BLaER1 treated with 17β-estradiol and CSF1 and Interleukin-3, amounts not matched to agents 10 nM and 100 nM (cell line): ENCODE data around the gene HSPA14.
"Not testable (repeated sequence)": the region's sequence is repeated elsewhere in the genome, so short reads cannot be mapped to it uniquely, and the experiment has no call there.

Experiments
- H3K27ac ChIP-seq, 11 experiments: shearing (Covaris generic); formaldehyde crosslinking; 2 replicates each; pipeline ENCODE4 v1.8.1; 2022
- H3K27me3 ChIP-seq, 11 experiments: shearing (Covaris generic); formaldehyde crosslinking; 2 replicates each; pipeline ENCODE4 v1.8.1; 2022
- H3K36me3 ChIP-seq, 11 experiments: shearing (Covaris generic); formaldehyde crosslinking; 2 replicates each; pipeline ENCODE4 v1.8.1; 2022
- H3K4me1 ChIP-seq, 10 experiments: shearing (Covaris generic); formaldehyde crosslinking; 2 replicates each; pipeline ENCODE4 v1.8.1; 2022
- H3K4me2 ChIP-seq, 11 experiments: shearing (Covaris generic); formaldehyde crosslinking; 2 replicates each; pipeline ENCODE4 v1.8.1; 2022
- H3K4me3 ChIP-seq, 10 experiments: shearing (Covaris generic); formaldehyde crosslinking; 2 replicates each; pipeline ENCODE4 v1.8.1; 2022
- H3K9ac ChIP-seq, 11 experiments: shearing (Covaris generic); formaldehyde crosslinking; 2 replicates each; pipeline ENCODE4 v1.8.1; 2022
- H3K9me3 ChIP-seq, 11 experiments: shearing (Covaris generic); formaldehyde crosslinking; replicated peaks in 1 of 11; 2 replicates each; pipeline ENCODE4 v1.8.1; 2022
- H4K20me1 ChIP-seq, 11 experiments: shearing (Covaris generic); formaldehyde crosslinking; 2 replicates each; pipeline ENCODE4 v1.8.1; 2022
- Cebpa-rat ChIP-seq, 11 experiments: shearing (Covaris generic); IDR thresholded peaks; 2 replicates each; pipeline ENCODE4 v1.8.1; 2022

HSPA14 gene

DNA sequence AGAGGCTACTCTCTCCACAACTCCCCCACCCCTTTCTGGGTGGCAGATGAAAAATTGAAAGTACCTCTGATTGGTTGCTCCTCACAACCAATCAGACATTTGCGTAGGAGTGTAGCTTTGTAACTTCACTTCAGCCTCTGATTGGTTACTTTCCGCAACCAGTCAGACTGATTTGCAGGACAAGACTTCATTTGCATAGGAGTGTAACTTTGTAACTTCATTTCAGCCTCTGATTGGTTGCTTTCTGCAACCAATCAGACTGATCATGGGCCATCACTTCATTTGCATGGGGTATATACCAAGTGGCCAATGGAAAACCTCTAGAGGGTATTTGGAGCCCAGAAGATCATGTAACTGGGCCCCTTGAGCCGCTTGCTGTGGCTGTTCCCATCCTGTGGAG lies 25.8 kb upstream of the HSPA14 start:
- peak overlapping the region in 1 of 11 experiments; percentile 49; a peak in 1 of 22 replicates for H3K27ac ChIP-seq
- H3K36me3 ChIP-seq: no peaks in the 10 kb centered on the region
- H3K9me3 ChIP-seq: peaks cover 0 to 10% (median 5%) of the 10 kb centered on the region in 11 experiments; a peak in 11 of 22 replicates
- TF ChIP-seq Cebpa-rat (IDR thresholded peaks at IDR 0.05): no peak
- no peak overlapping the region for H3K9ac ChIP-seq
- H3K4me1 ChIP-seq: peaks cover 6 to 35% (median 13%) of the 10 kb centered on the region in 10 experiments; a peak in 16 of 20 replicates
- no peak overlapping the region for H3K4me3 ChIP-seq
- H3K4me2 ChIP-seq: peak overlapping the region in 6 of 11 experiments; percentile 1 to 90 (median 34); a peak in 8 of 22 replicates
- H4K20me1 ChIP-seq: no peaks in the 10 kb centered on the region
- no peaks in the 10 kb centered on the region for H3K27me3 ChIP-seq

DNA sequence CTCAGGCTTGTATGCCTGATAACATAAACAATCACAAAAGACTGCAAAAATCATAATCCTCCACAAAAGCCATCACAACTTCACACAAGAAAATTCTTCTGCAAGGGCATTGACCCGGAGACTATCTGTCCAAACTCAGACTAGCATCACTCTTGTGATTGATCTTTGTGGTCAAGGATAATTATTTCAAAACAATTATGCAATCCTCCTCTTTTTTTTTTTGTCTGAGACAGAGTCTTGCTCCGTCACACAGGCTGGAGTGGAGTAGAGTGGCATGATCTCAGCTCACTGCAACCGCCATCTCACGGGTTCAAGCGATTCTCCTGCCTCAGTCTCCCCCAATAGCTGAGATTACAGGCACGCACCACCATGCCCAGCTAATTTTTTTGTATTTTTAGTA lies 22.4 kb upstream of the HSPA14 start:
- Histone ChIP-seq H4K20me1 (no peaks in the 10 kb centered on the region), H3K4me3 (no peak overlapping the region), H3K9ac (no peak overlapping the region), H3K9me3 (peaks cover 0 to 16% (median 6%) of the 10 kb centered on the region in 11 experiments; a peak in 13 of 22 replicates), H3K4me1 (peaks cover 6 to 40% (median 11%) of the 10 kb centered on the region in 10 experiments; a peak in 18 of 20 replicates), H3K27me3 (no peaks in the 10 kb centered on the region), H3K36me3 (no peaks in the 10 kb centered on the region), H3K27ac (no peak overlapping the region), H3K4me2 (no peak overlapping the region; a peak in 1 of 22 replicates)
- TF ChIP-seq Cebpa-rat (IDR thresholded peaks at IDR 0.05): no peak

GRCh38 chr10:14816717-14817116 lies 21.4 kb upstream of the HSPA14 start:
- H3K36me3 ChIP-seq, H3K27ac ChIP-seq, H3K4me3 ChIP-seq, H3K27me3 ChIP-seq, H3K4me2 ChIP-seq, H3K9ac ChIP-seq, H4K20me1 ChIP-seq: not testable (repeated sequence)
- Histone ChIP-seq H3K4me1 (peaks cover 6 to 42% (median 15%) of the 10 kb centered on the region in 10 experiments; a peak in 18 of 20 replicates), H3K9me3 (peaks cover 3 to 23% (median 9%) of the 10 kb centered on the region in 11 experiments; a peak in 13 of 22 replicates)

DNA sequence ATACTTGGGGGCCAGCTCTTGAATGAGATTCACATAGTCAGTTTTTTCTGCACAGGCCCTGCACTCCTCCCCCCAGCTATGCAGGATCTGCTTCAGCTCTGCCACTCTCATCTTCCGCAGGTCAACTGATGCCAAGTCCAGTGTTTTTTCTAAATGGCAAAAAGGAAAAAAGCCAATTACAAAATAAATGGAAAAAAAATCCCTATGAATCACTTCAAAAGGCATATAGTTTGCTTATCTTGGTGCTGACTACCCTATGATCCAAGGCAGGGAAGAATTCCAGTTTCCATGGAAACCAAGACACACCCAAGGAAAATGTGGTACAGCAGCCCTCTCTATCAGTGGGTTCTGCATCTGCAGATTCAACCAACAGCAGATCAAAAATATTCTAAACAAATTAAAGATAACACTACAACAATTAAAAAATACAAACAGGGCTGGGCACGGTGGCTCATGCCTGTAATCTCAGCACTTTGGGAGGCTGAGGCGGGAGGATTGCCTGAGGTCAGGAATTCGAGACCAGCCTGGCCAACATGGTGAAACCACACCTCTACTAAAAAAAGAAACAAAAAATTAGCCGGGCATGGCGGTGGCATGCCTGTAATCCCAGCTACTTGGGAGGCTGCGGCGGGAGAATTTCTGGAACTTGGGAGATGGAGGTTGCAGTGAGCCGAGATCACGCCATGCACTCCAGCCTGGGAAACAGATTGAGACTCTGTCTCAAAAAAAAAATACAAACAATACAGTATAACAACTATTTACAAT lies 17.9 kb upstream of the HSPA14 start:
- Histone ChIP-seq H3K4me2 (peak overlapping the region in 5 of 11 experiments; percentile 2 to 56 (median 12); a peak in 4 of 22 replicates), H4K20me1 (no peaks in the 10 kb centered on the region), H3K4me3 (no peak overlapping the region), H3K27ac (peak overlapping the region in 2 of 11 experiments; percentile 24 to 35; a peak in 2 of 22 replicates), H3K4me1 (peaks cover 3 to 33% (median 17%) of the 10 kb centered on the region in 10 experiments; a peak in 17 of 20 replicates), H3K9ac (no peak overlapping the region), H3K27me3 (no peaks in the 10 kb centered on the region), H3K9me3 (peaks cover 0 to 16% (median 4%) of the 10 kb centered on the region in 11 experiments; a peak in 6 of 22 replicates), H3K36me3 (no peaks in the 10 kb centered on the region)
- no peak for TF ChIP-seq Cebpa-rat (IDR thresholded peaks at IDR 0.05)

GRCh38 chr10:14820775-14821154 lies 17.3 kb upstream of the HSPA14 start:
- H3K27me3 ChIP-seq: no peaks in the 10 kb centered on the region
- peaks cover 0 to 16% (median 4%) of the 10 kb centered on the region in 11 experiments; a peak in 6 of 22 replicates for H3K9me3 ChIP-seq
- H3K36me3 ChIP-seq: no peaks in the 10 kb centered on the region
- H3K27ac ChIP-seq: peak overlapping the region in 2 of 11 experiments; percentile 24 to 35; a peak in 2 of 22 replicates
- H4K20me1 ChIP-seq: no peaks in the 10 kb centered on the region
- no peak overlapping the region for H3K4me3 ChIP-seq
- no peak overlapping the region for H3K9ac ChIP-seq
- TF ChIP-seq Cebpa-rat (IDR thresholded peaks at IDR 0.05): no peak
- peaks cover 3 to 29% (median 17%) of the 10 kb centered on the region in 10 experiments; a peak in 17 of 20 replicates for H3K4me1 ChIP-seq
- H3K4me2 ChIP-seq: peak overlapping the region in 8 of 11 experiments; percentile 2 to 56 (median 12); a peak in 4 of 22 replicates

DNA sequence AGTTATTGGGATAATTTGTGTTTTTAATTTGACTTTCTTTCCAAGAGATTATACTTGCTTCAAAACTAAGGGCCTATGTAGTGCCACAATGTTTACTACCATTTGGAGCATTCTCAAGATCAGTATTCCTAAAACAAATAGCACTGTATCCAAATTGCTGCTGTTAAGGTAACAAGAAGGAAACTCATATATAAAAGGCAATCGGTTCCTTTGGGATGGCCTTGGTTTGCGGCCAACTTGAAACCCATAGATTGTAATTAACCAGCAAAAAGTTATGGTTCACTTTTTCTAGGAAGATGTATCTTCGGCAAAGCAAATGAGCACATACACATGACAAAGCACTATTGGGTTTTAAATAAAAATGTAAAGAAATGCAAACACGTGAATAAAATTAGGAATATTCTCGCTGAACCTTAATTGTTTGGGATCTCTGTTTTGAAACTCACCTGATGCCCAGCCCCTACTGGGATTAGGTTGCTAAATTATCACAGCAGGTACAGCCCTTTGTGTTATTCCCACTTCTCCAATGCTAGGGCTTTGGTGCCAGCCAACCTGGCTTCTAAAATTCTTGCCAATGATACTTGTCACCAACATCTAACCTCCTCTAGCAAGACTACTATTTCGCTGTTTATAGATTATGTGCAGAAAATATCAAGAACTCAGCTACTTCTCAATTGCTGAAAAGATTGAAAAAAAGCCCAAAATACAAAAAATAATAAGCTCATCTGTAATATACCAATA lies 16.3 kb upstream of the HSPA14 start:
- Histone ChIP-seq H3K36me3 (no peaks in the 10 kb centered on the region), H3K4me2 (peak overlapping the region in 5 of 11 experiments; percentile 5 to 13 (median 11); a peak in 4 of 22 replicates), H3K27me3 (no peaks in the 10 kb centered on the region), H3K9me3 (peaks cover 0 to 13% (median 4%) of the 10 kb centered on the region in 11 experiments; a peak in 6 of 22 replicates), H3K9ac (peak overlapping the region in 2 of 11 experiments; percentile 7 to 28; a peak in 2 of 22 replicates), H3K4me3 (no peak overlapping the region), H3K27ac (peak overlapping the region in 3 of 11 experiments; percentile 33 to 50 (median 39); a peak in 4 of 22 replicates), H3K4me1 (peaks cover 10 to 37% (median 19%) of the 10 kb centered on the region in 10 experiments; a peak in 18 of 20 replicates), H4K20me1 (peaks cover 0 to 5% (median 0%) of the 10 kb centered on the region in 11 experiments; a peak in 2 of 22 replicates)
- no peak for TF ChIP-seq Cebpa-rat (IDR thresholded peaks at IDR 0.05)

DNA sequence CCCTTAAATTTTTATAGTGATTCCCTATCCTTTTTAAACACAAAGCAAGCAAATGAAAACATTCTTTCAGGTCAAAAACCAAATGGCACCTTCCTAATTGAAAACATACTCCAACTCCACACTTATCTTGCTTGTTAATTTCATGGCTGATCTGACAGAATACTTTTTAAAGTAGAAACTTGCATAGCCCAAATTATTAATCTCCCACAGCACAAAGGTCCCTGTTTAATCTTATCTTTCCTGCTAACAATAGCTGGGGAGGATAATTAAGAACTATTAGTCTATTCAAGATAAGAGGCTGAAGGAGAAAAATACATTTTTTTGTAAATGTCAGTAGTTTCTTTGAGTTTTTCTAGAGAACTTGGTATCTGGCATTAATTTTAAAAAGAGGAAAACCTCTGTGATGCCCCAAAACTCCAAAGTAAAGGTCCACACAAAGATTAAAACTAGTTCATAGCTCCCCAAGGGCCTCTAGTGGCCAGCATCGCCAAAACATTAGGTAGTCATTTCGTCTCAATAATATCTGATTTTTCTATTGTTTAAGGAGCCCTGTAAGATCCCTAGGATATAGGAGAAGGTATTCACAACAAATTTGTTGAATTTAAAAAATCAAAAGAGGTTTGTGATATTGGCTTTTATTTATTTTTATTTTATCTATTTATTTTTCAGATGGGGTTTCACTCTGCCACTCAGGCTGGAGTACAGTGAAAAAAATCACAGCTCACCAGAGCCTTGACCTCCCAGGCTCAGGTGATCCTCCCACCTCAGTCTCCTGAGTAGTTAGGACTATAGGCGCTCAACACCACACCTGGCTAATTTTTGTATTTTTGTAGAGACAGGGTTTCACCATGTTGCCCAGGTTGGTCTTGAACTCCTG lies 15.0 kb upstream of the HSPA14 start:
- Histone ChIP-seq H3K9ac (peak overlapping the region in 4 of 11 experiments; percentile 27 to 46 (median 29); a peak in 6 of 22 replicates), H3K9me3 (peaks cover 0 to 13% (median 4%) of the 10 kb centered on the region in 11 experiments; a peak in 6 of 22 replicates), H3K27me3 (no peaks in the 10 kb centered on the region), H3K4me3 (no peak overlapping the region), H3K36me3 (no peaks in the 10 kb centered on the region), H3K27ac (peak overlapping the region in 7 of 11 experiments; percentile 0 to 55 (median 50); a peak in 12 of 22 replicates), H3K4me2 (peak overlapping the region in 6 of 11 experiments; percentile 2 to 20 (median 12); a peak in 5 of 22 replicates), H4K20me1 (peaks cover 0 to 5% (median 0%) of the 10 kb centered on the region in 11 experiments; a peak in 2 of 22 replicates), H3K4me1 (peaks cover 10 to 41% (median 19%) of the 10 kb centered on the region in 10 experiments; a peak in 18 of 20 replicates)
- TF ChIP-seq Cebpa-rat (IDR thresholded peaks at IDR 0.05): no peak

DNA sequence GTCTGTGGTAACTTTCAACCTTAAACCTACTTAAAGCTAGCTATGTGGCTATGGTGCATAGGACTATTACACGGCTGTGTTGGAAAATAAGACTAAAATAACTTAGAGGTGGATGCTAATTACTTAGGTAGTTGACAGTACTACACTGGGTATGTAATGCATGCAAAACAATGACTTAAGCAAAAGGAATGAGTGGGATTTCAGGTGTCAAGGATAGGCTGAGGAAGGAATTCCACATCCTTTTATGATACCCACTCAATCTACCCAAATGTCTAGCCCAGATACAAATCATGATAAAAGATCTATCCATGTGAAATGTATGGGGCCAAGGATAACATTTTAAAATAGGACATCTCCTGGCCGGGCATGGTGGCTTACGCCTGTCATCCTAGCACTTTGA lies 14.1 kb upstream of the HSPA14 start:
- no peak for TF ChIP-seq Cebpa-rat (IDR thresholded peaks at IDR 0.05)
- peaks cover 10 to 41% (median 19%) of the 10 kb centered on the region in 10 experiments; a peak in 18 of 20 replicates for H3K4me1 ChIP-seq

More for the DNA sequence above, 14.1 kb upstream of the HSPA14 start:
- Histone ChIP-seq H3K27me3 (no peaks in the 10 kb centered on the region), H3K4me2 (no peak overlapping the region), H3K9me3 (peaks cover 0 to 13% (median 4%) of the 10 kb centered on the region in 11 experiments; a peak in 6 of 22 replicates), H4K20me1 (peaks cover 0 to 5% (median 0%) of the 10 kb centered on the region in 11 experiments; a peak in 2 of 22 replicates), H3K36me3 (no peaks in the 10 kb centered on the region), H3K27ac (peak overlapping the region in 3 of 11 experiments; percentile 30 to 55 (median 43); a peak in 3 of 22 replicates), H3K4me3 (no peak overlapping the region), H3K9ac (no peak overlapping the region)
